Measurements from ENCODE around the gene SAP25. TPM values are rescaled to one million over a fixed set of nuclear protein-coding genes. Genes with fewer than 3 reads are reported as not detected.
A peak's percentile ranks its signal among the peaks of the same experiment; 100 is the strongest.
"Not testable (repeated sequence)": the region's sequence is repeated elsewhere in the genome, so short reads cannot be mapped to it uniquely, and the experiment has no call there.

Gene SAP25
- total RNA-seq, 6 experiments from 2014 or later: 0.53 to 4.5 (median 2.2) TPM; not detected in 2

- TF ChIP-seq POLR2A (IDR thresholded peaks at IDR 0.05) (no peak), CTCF (IDR thresholded peaks at IDR 0.05) (no peak)
- 69% methylated on average over 5 of the region's 5 CpGs for WGBS (ENCODE audit: insufficient coverage, low coverage, low lambda C conversion rate, missing lambda C conversion rate)
- Histone ChIP-seq H3K36me3 (peaks cover 8 to 90% (median 44%) of the 10 kb centered on the region in 4 donors), H3K4me3 (no peak overlapping the region), H3K9me3 (no peaks in the 10 kb centered on the region), H3K4me1 (peaks cover 0 to 7% (median 0%) of the 10 kb centered on the region in 4 donors), H3K27ac (peak overlapping the region in 1 of 3 donors; percentile 6), H3K27me3 (no peaks in the 10 kb centered on the region)
- ATAC-seq: no peak
- DNase-seq: no peak
- intact Hi-C loops (cut with DNase I): no loop called here
Observed at GRCh38 chr7:100555701-100556100, 18.0 kb downstream of the SAP25 start.

GRCh38 chr7:100553032-100553431 lies 20.7 kb downstream of the SAP25 start:
- WGBS (ENCODE audit: insufficient coverage, low coverage, low lambda C conversion rate, missing lambda C conversion rate): 94% methylated on average over 2 of the region's 3 CpGs

GRCh38 chr7:100552532-100552931 lies 21.2 kb downstream of the SAP25 start:
- no peak for DNase-seq
- Histone ChIP-seq H3K27ac (no peak overlapping the region), H3K27me3 (no peaks in the 10 kb centered on the region), H3K4me3 (no peak overlapping the region), H3K4me1 (peaks cover 0 to 32% (median 7%) of the 10 kb centered on the region in 4 donors), H3K36me3 (peaks cover 10 to 85% (median 45%) of the 10 kb centered on the region in 4 donors), H3K9me3 (no peaks in the 10 kb centered on the region)
- 92% methylated on average over 2 of the region's 2 CpGs for WGBS (ENCODE audit: insufficient coverage, low coverage, low lambda C conversion rate, missing lambda C conversion rate)
- ATAC-seq: no peak
- intact Hi-C loops (cut with DNase I): no loop called here
- no peak for TF ChIP-seq POLR2A (IDR thresholded peaks at IDR 0.05)
- no peak for TF ChIP-seq CTCF (IDR thresholded peaks at IDR 0.05)

More at GRCh38 chr7:100553032-100553431, 20.7 kb downstream of the SAP25 start:
- peaks cover 10 to 90% (median 47%) of the 10 kb centered on the region in 4 donors for H3K36me3 ChIP-seq
- no peak overlapping the region for H3K4me3 ChIP-seq
- ATAC-seq (no peak), DNase-seq (no peak)
- H3K27me3 ChIP-seq: no peaks in the 10 kb centered on the region
- TF ChIP-seq CTCF (IDR thresholded peaks at IDR 0.05): no peak
- no peak for TF ChIP-seq POLR2A (IDR thresholded peaks at IDR 0.05)
- no peaks in the 10 kb centered on the region for H3K9me3 ChIP-seq
- H3K27ac ChIP-seq: no peak overlapping the region
- intact Hi-C loops (cut with DNase I): no loop called here
- H3K4me1 ChIP-seq: peaks cover 0 to 27% (median 5%) of the 10 kb centered on the region in 4 donors

DNA sequence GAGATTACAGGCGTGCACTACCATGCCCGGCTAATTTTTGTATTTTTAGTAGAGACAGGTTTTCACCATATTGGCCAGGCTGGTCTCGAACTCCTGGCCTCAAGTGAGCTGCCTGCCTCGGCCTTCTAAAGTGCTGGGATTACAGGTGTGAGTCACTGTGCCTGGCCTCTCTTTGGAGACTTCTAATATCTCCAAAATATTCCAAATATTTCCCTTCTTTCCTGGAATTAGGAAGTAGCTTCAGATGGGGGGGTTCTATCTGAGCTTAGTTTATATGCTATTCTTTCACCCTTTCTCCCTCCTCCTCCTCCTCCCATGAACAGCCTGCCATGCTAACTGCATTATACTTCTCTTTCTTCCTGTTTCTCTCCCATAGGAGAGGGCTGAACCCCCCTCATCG lies 25.3 kb downstream of the SAP25 start:
- H3K27ac ChIP-seq: peak overlapping the region; percentile 87 to 93 (median 92)
- H3K4me3 ChIP-seq; H3K9me3 ChIP-seq; intact Hi-C loops (cut with DNase I); ATAC-seq; DNase-seq; H3K27me3 ChIP-seq: not testable (repeated sequence)
- peaks cover 2 to 65% (median 28%) of the 10 kb centered on the region in 4 donors for H3K4me1 ChIP-seq
- peaks cover 4 to 45% (median 29%) of the 10 kb centered on the region in 4 donors for H3K36me3 ChIP-seq
- WGBS (ENCODE audit: insufficient coverage, low coverage, low lambda C conversion rate, missing lambda C conversion rate): 62% methylated on average over 3 of the region's 5 CpGs

- ATAC-seq: peak; percentile 23 to 44 (median 33)
- H3K9me3 ChIP-seq: no peaks in the 10 kb centered on the region
- peaks cover 2 to 71% (median 30%) of the 10 kb centered on the region in 4 donors for H3K4me1 ChIP-seq
- peak in 2 of 3 donors; percentile 45 to 55 for DNase-seq
- intact Hi-C loops (cut with DNase I): no loop called here
- WGBS (ENCODE audit: insufficient coverage, low coverage, low lambda C conversion rate, missing lambda C conversion rate): 6% methylated on average over 2 of the region's 2 CpGs
- TF ChIP-seq POLR2A (IDR thresholded peaks at IDR 0.05) (no peak), CTCF (IDR thresholded peaks at IDR 0.05) (peak in 1 of 4 donors; percentile 26)
- peaks cover 2 to 40% (median 24%) of the 10 kb centered on the region in 4 donors for H3K36me3 ChIP-seq
- H3K27me3 ChIP-seq: no peaks in the 10 kb centered on the region
- peak overlapping the region; percentile 87 to 93 (median 92) for H3K27ac ChIP-seq
- no peak overlapping the region for H3K4me3 ChIP-seq
Observed at GRCh38 chr7:100547872-100548271, 25.8 kb downstream of the SAP25 start.
